Activated naive CD4-positive, alpha-beta T cell treated with anti-CD3 and anti-CD28 coated beads, Interleukin-2, amount 50 U/mL, for 16 hours (primary cell): ENCODE measurements around the gene CHST8.
"Not testable (repeated sequence)": the region's sequence is repeated elsewhere in the genome, so short reads cannot be mapped to it uniquely, and the experiment has no call there.

Experiments
- DNase-seq: peaks from one replicate; pipeline ENCODE4 v3.0.0-alpha.2; 2020

The CHST8 gene

DNA sequence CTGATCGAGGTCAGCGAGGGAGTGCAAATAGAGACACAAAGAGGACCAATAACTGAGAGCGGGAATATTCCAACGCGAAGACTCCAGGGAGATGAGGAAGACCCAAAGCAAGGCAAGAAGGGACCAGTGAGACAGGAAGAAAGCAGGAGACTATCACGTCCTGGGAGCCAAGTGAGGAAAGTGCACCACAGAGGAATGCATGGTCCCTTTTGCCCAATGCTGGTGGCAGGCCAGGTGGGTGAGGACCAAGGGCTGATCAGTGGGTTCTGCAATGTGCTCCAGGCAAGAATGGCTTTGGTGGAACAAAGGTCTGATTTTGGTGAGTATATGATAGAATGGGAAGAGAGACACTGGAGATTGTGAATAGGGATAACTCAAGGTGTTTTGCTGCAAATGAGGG lies 25.4 kb downstream of the CHST8 start:
- DNase-seq: no peak

DNA sequence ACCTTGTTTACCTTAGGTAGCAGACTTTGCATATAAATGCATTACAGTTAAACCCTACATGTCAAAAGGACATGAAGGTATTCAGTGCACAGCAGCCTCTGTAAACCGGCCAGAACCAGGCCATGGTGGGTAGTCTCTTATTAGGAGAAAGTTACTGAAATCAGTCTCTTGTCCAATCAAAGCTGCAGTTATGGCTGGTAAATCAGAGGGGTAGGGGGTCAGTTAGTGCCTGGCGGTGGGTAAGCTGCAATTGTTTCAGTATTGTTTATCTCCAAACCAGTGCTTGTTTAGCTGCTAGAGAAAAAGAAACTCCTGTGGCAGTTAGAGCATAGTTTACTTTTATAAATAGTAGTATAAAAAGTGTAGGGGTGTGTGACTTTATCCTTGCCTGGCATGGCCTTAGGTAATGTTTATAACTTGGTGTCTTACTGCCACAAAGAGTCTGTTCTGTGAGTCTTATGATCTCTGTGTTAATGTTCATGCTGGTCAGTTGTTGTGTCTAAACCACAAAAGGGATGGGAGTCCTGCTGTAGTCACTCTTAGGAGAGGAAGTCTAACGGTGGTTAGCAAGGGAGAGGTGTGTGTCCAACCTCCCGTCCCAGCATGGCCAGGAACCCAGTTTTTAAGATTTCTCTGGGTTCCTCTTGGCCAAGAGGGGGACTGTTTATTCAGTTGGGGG lies 28.0 kb downstream of the CHST8 start:
- no peak for DNase-seq

DNA sequence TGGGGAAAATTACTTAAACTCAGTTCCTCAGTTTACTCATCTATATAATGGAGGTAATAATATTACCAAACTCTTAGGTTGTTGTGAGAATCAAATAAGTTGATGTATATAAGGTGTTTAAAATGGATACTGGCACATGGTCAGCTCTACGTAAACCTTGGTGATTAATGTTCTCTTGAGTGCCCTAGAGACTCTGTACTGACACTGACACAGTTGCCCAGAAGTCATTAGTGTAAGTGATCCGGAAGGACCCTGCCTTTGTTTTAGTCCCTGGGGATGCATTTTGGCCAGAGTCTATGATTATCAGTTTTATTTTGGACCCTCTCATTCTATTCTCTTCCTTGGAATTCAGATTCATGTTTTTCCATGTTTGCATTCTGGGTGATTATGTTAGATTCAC lies 31.9 kb downstream of the CHST8 start:
- no peak for DNase-seq

DNA sequence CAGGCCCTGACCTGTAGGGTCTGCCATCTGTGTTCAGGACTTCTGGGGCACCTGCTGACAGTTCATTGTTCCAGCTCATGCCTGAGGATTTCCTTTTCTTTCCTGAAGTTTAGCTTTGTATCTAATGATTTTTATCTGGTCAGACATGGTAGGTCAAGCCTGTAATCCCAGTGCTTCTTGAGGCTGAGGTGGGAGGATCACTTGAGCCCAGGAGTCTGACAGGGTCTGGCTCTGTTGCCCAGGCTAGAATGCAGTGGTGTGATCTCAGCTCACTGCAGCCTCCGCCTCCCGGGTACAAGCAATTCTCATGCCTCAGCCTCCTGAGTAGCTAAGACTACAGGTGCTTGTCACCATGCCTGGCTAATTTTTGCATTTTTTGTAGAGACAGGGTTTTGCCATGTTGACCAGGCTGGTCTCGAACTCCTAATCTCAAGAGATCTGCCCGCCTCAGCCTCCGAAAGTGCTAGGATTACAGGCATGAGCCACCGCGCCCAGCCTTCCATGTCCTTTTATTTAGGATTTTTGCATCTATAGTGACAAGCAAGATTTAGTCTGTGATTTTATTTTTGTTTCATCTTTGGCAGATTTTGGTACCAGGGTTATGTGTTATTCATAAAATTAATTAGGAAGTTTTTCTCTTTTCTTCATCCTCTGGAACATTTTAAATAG lies 33.2 kb downstream of the CHST8 start:
- no peak for DNase-seq

DNA sequence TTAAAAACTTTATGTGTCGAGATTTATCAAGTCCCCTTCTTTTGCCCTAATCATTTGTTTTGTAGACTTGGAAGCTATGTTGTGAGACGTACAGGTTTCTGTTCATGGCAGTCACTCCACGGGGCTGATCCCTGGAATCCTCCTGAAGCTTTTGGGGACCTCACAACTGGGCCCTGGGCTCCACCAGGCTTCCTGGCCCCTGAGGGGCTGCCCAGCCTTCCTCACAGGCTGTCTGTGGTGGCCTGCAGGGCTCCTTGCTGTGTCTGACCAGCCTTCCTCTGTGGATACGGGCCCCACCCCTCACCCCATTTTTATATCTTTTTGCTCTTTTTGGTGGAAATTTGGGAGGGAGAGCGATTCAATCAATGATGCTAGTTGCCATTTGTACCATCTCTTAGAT lies 38.1 kb downstream of the CHST8 start:
- no peak for DNase-seq

DNA sequence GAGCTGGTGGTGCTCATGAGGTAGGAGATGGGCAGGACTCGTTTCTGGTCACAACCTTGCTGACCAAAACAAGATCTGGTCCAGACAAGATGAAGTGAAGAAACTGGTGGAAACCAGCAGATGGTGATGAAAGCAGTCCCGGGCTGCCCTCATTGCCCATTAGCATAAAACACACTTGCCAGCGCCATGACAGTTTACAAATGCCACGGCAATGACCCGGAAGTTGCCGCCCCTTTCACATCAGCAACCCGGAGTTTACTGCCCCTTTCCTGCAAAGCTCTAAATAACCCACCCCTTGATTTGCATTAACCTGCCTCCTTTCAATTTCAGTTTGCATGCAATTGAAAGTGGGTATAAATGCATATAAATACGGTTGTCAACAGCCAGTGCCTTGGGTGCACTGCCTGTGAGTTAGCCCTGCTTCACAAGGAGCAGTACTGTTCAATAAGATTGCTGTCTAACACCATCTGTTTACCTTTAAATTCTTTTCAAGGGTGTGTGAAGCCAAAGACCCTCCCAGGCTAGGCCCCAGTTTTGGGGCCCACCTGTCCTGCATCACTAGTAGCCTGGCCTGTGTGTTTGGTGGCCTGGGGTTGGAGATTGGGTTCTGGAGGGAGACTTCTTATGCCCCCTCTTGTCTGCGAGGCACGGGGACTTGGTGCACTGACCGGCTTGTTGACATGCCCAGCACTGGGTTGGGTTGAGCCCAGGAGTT lies 38.8 kb downstream of the CHST8 start:
- no peak for DNase-seq

DNA sequence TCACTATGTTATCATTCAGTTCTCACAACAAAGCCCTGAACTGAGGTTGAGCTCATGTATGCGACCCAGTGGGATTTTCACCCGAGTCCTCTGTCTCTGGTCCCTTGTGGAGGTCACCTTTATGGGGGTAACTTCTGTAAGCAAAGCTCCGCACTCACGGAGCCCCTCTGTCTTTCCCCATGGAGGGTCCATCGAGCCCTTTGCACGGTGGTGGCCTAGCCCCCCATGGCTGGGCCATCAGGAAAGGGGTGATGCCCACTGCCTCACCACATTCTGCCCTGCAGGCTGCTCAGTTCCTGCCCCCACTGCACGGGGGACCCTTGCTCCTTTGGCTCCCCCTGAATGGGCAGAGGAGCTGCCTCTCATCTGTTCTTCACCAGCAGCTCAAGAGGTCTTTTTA lies 39.6 kb downstream of the CHST8 start:
- DNase-seq: no peak

DNA sequence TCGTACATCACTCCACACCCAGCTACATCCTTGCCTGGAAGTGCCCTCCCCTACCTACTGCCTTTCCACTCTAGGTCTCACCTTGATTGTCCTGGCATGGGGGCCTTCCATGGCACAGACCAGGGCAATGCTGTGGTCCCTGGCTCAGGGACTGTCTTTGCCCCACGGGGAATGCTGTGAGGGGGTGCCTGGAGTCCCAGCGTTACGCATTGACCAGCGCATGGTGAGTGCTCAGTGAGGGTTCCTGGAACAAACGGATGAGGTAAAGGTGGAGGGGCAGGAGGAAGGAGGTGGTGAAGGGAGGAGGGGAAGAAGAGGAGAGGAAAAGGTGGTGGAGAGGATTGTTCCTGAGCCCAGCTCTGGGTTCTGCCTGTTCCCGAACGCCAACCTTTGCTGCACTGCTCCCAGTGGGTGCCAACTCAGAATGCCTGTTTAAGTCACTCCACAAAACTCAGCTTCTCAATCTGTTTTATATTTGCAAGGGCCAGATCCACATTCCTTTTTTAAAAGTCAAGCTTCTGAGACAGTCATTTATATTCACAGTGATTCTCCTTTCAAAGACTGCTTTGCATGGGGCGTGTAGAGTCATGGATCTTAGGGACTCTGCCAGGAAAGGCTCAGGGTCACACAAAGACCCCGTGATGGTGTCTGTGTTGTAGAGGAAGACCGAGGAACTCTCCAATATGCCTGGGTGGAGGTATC lies 40.8 kb downstream of the CHST8 start:
- no peak for DNase-seq

DNA sequence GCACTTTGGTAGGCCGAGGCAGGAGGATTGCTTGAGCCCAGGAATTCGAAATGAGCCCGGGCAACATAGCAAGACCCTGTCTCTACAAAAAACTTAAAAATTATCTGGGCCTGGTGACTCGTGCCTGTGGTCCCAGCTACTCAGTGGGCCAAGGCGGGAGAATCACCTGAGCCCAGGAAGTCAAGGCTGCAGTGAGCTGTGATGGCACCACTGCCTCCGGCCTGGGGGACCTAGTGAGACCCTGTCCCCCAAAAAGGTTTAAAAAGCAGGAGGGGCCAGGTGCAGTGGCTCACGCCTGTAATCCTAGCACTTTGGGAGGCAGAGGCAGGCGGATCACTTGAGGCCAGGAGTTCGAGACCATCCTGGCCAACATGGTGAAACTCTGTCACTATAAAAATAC lies 41.6 kb downstream of the CHST8 start:
- not testable (repeated sequence) for DNase-seq

DNA sequence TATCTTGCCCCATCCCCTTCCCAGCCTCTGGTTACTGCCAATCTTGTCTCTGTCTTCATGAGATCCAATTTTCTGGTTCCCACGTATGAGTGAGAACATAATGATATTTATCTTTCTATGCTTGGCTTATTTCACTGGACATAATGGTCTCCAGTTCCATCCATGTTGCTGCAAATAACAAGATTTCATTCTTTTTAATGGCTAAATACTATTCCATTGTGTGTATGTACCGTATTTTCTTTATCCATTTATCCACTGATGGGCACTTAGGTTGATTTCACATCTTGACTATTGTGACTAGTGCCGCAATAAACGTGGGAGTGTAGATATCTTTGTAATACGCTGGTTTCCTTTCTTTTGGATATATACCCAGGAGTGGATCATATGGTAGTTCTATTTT lies 43.0 kb downstream of the CHST8 start:
- no peak for DNase-seq

DNA sequence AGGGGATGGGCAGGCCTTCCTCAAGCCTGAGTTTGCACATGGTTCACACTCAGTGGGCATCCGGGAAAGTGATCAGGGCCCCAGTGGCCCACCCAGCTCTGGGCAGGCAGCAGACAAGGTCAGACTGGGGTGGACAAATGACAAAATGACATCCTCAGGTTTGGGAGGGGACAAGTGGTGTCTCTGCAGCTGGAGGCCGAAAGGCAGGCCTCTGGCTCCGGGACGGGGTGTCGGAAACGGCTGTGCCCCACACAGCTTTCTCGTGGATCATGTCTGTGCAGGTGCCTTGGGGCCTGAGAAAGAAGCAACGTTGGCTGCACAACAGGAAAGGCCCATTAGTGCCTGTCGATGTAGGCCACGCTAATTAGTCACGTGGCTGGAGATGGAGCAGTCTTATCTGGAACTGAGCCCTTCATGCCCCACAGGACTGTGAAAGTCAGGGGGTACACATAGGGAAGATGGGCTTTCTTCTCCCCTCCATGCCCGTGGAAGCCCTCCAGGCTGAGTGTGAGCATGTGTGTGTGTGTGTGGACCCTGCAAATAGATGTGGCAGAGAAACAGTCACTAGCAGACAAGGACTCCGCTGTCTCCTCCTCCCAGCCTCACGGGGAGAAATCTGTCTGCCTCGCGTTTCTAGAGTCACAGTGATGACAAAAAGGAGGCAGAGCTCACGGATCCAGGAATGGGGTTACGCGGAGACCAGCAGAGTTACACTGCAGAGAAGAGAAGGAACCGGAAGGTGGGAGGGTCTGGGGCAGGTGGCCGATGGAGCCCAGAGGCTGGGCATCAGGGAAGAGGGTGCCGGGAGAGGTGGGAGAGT lies 44.2 kb downstream of the CHST8 start:
- no peak for DNase-seq

DNA sequence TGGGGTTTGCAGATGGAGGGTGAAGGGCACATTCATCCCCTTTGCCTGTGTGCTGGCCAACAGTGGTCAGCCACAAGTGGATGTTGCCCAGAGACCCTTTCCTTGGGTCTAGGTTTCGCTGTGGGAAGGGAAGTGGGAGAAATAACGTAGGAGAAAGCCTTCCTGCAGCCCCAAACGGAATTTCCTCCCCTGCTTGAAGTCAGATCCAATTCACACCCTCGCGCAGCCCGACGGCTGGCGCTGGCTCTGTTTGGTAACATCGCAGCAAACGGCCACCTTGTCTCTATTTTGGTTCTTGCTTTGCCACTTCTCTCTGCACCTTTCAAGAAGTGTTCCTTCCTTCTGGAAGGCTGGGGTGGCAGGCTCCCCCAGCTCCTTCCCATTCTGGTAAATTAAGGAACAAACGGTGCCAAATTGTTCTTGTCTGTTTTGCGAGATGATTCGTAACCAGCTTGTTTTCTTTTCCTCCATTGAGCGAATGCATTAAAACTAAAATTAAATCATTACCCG lies 45.4 kb downstream of the CHST8 start:
- no peak for DNase-seq

DNA sequence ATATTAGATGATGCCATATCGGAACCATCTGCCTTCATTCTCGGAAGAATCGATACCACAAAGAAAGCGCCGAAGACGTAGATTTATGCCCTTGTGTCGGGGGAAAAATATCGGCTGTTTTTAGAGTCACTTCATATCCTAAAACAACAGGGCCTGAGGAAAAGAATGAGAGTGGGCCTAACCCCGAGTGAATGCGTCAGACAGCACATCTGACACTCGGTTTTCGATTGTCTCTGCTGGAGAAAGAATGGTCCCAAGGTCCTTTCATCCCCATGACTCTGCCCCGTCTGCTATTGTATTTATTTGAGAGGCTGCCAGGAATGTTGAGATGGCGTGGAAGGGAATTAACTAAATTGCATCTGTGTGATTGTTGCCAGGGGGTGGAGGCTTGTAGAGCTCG lies 46.1 kb downstream of the CHST8 start:
- DNase-seq: no peak

DNA sequence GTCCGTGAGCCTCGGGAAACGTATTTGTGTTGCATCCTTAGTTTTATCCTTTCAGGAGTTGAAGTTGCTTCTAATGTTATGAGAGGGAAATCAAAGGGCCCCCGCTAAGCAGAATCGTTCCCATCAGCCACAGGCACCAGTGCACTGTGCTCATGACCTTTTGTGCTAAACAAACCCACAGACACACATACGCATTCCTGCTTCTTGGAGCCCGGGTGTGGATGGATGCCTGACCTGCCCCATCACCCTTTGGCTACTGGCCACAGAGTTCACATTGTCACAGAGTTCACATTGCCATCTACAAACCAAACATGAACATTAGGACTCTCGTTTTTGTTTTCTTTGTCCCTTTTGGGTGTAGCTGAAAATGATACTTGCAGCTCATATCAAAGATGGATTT lies 47.2 kb downstream of the CHST8 start:
- no peak for DNase-seq

DNA sequence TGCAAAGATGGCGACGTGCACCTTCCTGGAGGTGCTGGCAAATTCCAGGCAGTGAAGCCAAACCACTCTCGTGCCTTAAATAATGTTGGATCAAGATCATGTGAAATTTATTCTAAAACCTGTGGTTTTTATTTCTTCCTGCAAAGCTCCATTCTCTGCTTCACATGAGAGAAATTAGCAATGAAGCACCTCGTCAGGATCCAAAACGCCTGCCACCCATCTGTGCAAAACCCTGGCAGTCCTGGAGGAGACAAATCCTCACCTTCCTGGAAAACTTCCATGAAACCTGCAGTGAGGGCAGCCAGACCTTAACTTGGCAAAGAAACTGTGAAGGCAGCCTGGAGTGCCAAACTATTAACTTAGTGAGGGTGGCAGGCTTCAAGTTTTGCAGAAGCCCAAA lies 47.6 kb downstream of the CHST8 start:
- no peak for DNase-seq

DNA sequence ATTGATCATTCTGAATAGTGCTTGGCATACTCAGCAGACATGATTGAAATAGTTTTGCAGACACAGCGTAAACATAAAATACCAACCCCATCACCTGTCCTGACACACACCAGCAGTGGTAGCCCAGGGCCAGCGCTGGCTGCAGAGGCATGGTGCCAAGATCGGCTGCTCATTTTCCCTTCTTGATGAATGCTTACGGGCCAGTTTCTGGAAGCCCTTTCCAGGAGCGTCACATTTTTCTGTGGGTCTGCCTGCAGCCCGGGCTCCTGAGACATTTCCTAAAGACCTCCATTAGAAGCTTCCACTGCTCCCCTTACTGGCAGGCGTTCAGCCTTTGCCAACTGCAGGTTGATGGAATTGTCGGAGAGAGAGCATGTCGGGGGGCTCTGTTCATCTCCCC lies 48.6 kb downstream of the CHST8 start:
- DNase-seq: no peak

DNA sequence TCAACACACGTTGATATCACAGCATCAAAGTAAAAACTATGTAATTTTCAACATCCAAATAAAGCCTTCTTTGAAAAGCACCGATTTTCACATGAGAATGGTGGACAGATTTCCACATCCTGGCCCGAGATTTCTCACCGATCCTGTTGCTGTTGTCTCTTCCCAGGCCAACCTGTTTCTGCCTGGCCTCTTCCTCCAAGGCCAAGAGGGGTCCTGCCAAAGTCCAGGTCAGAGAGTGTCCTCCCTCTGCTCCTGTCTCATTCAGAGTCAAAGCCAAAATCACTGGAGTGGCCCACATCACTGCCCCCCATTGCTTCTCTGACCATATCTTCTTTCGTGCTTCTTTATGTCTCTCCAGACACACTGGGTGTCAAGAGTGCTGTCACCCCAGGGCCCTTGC lies 49.5 kb downstream of the CHST8 start:
- DNase-seq: no peak

DNA sequence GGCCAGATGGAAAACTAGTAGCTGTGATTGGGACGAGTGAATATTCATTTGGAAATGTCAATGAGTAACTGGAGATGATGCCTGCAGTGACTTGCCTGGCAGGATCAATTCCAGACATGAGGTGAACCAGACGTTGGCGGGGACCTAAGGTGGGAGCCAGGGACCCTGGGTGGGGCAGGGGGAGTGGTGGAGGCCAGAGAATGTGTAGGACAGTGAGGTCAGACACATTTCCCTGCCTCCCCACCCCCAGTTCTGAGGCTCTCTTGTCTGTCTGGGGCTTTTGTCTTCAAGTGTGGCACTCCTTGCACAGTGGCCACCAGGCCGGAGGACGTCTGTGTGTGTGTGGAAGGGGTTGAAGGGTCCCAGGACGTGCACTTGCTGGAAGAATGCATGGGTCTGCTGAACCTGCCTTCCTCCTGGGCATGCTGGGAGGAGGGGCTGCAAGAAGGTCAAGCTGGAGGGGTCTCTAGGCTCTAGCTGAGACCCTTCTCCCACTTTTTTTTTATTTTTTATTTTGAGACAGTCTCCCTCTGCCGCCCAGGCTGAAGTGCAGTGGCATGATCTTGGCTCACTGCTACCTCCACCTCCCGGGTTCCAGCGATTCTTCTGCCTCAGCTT lies 51.6 kb downstream of the CHST8 start:
- DNase-seq: no peak

DNA sequence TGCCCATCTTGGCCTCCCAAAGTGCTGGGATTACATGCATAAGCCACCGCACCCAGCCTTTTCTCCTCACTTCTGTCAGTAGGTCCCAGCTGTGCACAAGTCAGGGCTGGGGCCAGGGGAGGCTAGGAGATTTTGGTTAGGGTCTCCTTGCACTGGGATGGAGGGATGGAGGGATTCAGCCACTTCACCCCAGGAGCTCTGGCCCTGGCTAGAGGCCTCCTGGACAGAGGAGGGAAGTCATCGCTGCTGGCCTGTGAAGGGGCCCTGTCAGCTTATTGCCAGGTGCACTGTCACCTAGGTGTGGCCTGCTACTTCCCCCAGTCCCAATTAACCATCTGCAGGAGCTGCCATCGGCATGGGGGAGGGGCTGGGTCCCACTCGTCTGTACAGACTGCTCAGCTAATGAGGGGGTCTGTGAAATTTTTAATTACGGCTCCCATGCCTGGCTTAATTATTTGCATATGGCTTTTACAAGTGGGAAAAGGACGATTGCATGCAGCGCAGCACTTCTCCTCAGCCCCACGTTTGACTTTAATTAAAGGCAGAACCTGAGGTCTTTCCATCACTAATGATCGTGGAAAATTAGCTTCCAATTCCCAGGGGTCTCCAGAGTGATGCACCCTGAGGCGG lies 52.4 kb downstream of the CHST8 start:
- DNase-seq: no peak

DNA sequence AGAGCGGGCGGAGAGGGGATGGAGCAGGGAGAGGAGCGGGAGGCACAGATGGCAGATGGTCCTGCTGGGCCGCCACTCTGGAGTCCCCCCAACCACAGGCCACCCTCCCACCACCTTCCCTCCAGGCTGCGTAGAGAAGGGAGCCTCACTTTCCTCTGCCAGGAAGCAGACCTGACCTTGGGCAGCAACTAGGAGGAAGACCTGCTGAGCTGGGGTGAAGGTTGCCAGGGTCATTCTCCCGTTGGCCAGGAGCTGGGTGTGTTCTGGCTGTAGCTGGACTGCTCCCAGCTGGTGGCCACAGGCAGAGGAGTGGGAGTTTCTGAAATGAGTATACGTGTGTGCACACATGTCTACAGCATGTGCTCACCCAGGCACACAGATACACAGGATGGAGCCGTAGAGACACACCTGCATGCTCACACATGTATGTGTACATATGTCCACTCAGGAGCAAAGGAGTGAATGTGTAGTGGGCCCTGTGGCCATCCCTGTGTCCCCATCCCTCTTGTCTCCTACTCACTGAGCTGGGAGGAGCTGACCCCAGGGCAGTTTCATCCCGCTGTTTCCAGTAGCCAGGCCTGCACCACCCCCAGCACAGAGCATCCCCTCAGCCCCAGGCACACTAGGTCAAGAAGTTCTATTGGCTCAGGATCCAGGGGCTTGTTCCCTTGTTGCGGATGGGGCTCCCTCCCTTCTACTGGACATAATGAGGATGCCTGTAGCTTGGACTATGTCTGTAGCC lies 53.0 kb downstream of the CHST8 start:
- no peak for DNase-seq
